ENCODE measurements around the gene TBC1D9. TPM values are rescaled to one million over a fixed set of nuclear protein-coding genes. Genes with fewer than 3 reads are reported as not detected.

TBC1D9 gene
- total and polyA plus RNA-seq, 2 of the 13 experiments (the other 11 are each of a cell fraction or from before 2014, with no cell fraction given) = 11.9 to 12.2 TPM

DNA sequence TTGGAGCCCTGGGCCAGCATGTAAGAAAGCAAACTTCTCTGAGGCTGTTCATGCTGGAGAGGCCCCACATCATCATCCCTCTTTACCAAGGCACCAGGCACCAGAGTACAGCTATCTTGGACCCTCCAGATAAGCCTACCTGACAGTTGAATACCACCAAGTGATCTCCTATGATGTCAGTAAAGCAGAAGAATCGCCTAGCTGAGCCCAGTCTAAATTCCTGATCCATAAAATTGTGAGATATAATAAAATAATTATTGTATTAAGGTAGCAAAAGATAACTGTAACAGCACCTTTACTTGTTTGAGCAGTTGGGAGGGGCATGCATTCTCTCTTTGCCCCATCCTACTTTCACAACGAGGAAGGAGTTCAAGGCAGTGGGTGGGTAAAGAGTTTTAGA, 184.6 kb downstream of the TBC1D9 start:
- DNase-seq (ENCODE audit: low spot score) = no peak
- no peaks in the 10 kb centered on the region for H4K20me1 ChIP-seq (ENCODE audit: insufficient read depth, low read length)
- H3K9ac ChIP-seq (ENCODE audit: insufficient read depth, low read depth, low read length) = no peak overlapping the region
- ChIA-PET CTCF (ENCODE audit: low intra/inter-chr PET ratio, low total read pairs) (no interaction called here), POLR2A (no interaction called here)
- H3K79me2 ChIP-seq (ENCODE audit: insufficient read depth, low read length) = no peaks in the 10 kb centered on the region
- no peak for FAIRE-seq
- no peaks in the 10 kb centered on the region for H3K9me3 ChIP-seq (ENCODE audit: low read length)
- H3K27ac ChIP-seq (ENCODE audit: extremely low read length, insufficient read depth, low read length) = no peak overlapping the region
- ATAC-seq = no peak
- intact Hi-C loops (cut with micrococcal nuclease; ENCODE audit: unreplicated experiment) = no loop called here
- 0% methylated on average over 2 of the region's 2 CpGs for WGBS (ENCODE audit: low lambda C conversion rate)
- H2AFZ ChIP-seq (ENCODE audit: low read length) = no peak overlapping the region
- no peak overlapping the region for H3K4me2 ChIP-seq (ENCODE audit: low read depth, low read length)
- in situ Hi-C loops (cut with HindIII; ENCODE audit: extremely low pct_ligation_motif_present, low pct_unique_long_range_greater_than_20kb) = no loop called here
- H3K36me3 ChIP-seq (replicated peaks in 1 of 2; ENCODE audit: control insufficient read depth in 1 of 2, insufficient read depth in 2 of 2, low read length in 2 of 2) = no peaks in the 10 kb centered on the region
- no peak overlapping the region for H3K4me3 ChIP-seq (replicated peaks in 1 of 3; ENCODE audit: insufficient read depth in 1 of 3, low read depth in 2 of 3, low read length in 3 of 3)
- BruUV-seq (replicated peaks) = no TSS peak
- peaks cover 6 to 46% of the 10 kb centered on the region in 2 experiments for H3K27me3 ChIP-seq (ENCODE audit: control insufficient read depth in 1 of 2, insufficient read depth in 2 of 2, low read length in 2 of 2)
- peak; percentile 96 for TF ChIP-seq ZNF331 (CRISPR knock-in tag; IDR thresholded peaks at IDR 0.05)
- TF ChIP-seq SALL2 (CRISPR knock-in tag; IDR thresholded peaks at IDR 0.05) = no peak
- peaks cover 27% of the 10 kb centered on the region for H3K4me1 ChIP-seq (ENCODE audit: insufficient read depth, low read length)

Small RNA genes lying within 50 kb of the gene (small RNA-seq; reads per million reads assigned to genes)
- gene AC108019.1 (ENCODE audit: insufficient read depth in 2 of 3, insufficient read length in 3 of 3, low read depth in 2 of 3, low replicate concordance in 1 of 3) = 0 reads per million in 3 experiments
- gene RF00019 (ENCODE audit: insufficient read depth in 2 of 3, insufficient read length in 3 of 3, low read depth in 2 of 3, low replicate concordance in 1 of 3) = 0 reads per million in 3 experiments
- gene RN7SL152P (ENCODE audit: insufficient read depth in 2 of 3, insufficient read length in 3 of 3, low read depth in 2 of 3, low replicate concordance in 1 of 3) = 0 reads per million in 3 experiments
- gene RNY1P14 (ENCODE audit: insufficient read depth in 2 of 3, insufficient read length in 3 of 3, low read depth in 2 of 3, low replicate concordance in 1 of 3) = 0 reads per million in 3 experiments

Other genes starting within 250 kb of the TBC1D9 start
- gene ELMOD2, start 232.2 kb downstream of the TBC1D9 start, total RNA-seq (2016; rRNA removed; fragmentation: Illumina TruSeq; extraction: Trizol) = 25.4 and 38.1 TPM in 2 replicates
- 10.2 and 10.9 TPM in 2 replicates for gene ELMOD2, start 232.2 kb downstream of the TBC1D9 start, polyA plus RNA-seq (2011; rRNA removed)
- 0.11 TPM in 1 of 2 replicates, not detected in the other for gene UCP1, start 187.4 kb downstream of the TBC1D9 start, total RNA-seq (2016; rRNA removed; fragmentation: Illumina TruSeq; extraction: Trizol)
- 0.04 and 0.11 TPM in 2 replicates for gene UCP1, start 187.4 kb downstream of the TBC1D9 start, polyA plus RNA-seq (2011; rRNA removed)

Measured in HepG2 (cell line).